Activated CD8-positive, alpha-beta memory T cell treated with anti-CD3 and anti-CD28 coated beads, Interleukin-2, amount 10 ng/mL, durations not matched to agents 7 days and 5 days (primary cell): ENCODE results near the gene GABARAP. TPM values are rescaled to one million over a fixed set of nuclear protein-coding genes. Genes with fewer than 3 reads are reported as not detected.

Experiments
- ATAC-seq: fragments of 150-1000 bp; cut with Tn5 transposase; one replicate; pipeline ENCODE4 v1.10.0; 2021; ENCODE audit warnings: moderate library complexity
- CTCF ChIA-PET: fragments of 350-600 bp; sonication (Branson Sonifier 250); formaldehyde crosslinking; loops from one replicate; lab custom pipeline; 2021; ENCODE audit warnings: antibody characterized with exemption; lab: Charles Lee
- DNase-seq: peaks from one replicate; pipeline ENCODE4 v3.0.0-alpha.2; 2020
- H3K27ac Mint-ChIP-seq: one replicate; pipeline ENCODE4 v1.8.0; 2021; ENCODE audit warnings: mild to moderate bottlenecking, mixed read lengths
- H3K27me3 Mint-ChIP-seq: one replicate; pipeline ENCODE4 v1.8.0; 2021; ENCODE audit warnings: mixed read lengths
- H3K36me3 Mint-ChIP-seq: one replicate; pipeline ENCODE4 v1.8.0; 2021; ENCODE audit warnings: mild to moderate bottlenecking, mixed read lengths
- H3K4me1 Mint-ChIP-seq: one replicate; pipeline ENCODE4 v1.8.0; 2021; ENCODE audit warnings: mixed read lengths
- H3K4me3 Mint-ChIP-seq: one replicate; pipeline ENCODE4 v1.8.0; 2021; ENCODE audit warnings: mild to moderate bottlenecking, moderate library complexity, mixed read lengths
- H3K9me3 Mint-ChIP-seq: one replicate; pipeline ENCODE4 v1.8.0; 2022; ENCODE audit warnings: low read depth, mixed read lengths
- total RNA-seq, 2 experiments: library from RNA; stranded (reverse); gene quantifications; one replicate each; pipeline ENCODE4 v1.2.3, GENCODE V29; 2021

The GABARAP gene
- total RNA-seq, 2 experiments from 2014 or later = 207 to 231 TPM

GRCh38 chr17:7213895-7214299 lies 28.4 kb downstream of the GABARAP start:
- peak overlapping the region; percentile 88 for H3K27ac Mint-ChIP-seq
- H3K4me1 Mint-ChIP-seq = peaks cover 43% of the 10 kb centered on the region
- H3K4me3 Mint-ChIP-seq = peak overlapping the region; percentile 77
- H3K27me3 Mint-ChIP-seq = peaks cover 18% of the 10 kb centered on the region
- CTCF ChIA-PET = interaction anchor here (0.7 to 1.6 kb wide), 8 partner anchors 8 to 298 kb away, joined by 3 to 10 read pairs (median 4); partner anchors contain the start of gene CTDNEP1
- no peaks in the 10 kb centered on the region for H3K36me3 Mint-ChIP-seq
- DNase-seq (no peak), ATAC-seq (no peak)
- H3K9me3 Mint-ChIP-seq = no peaks in the 10 kb centered on the region

GRCh38 chr17:7211491-7212273 lies 30.6 kb downstream of the GABARAP start:
- Mint-ChIP-seq H3K9me3 (no peaks in the 10 kb centered on the region), H3K27me3 (peaks cover 18% of the 10 kb centered on the region), H3K4me1 (peaks cover 31% of the 10 kb centered on the region), H3K36me3 (no peaks in the 10 kb centered on the region), H3K4me3 (no peak overlapping the region), H3K27ac (no peak overlapping the region)
- CTCF ChIA-PET = no interaction called here
- no peak for ATAC-seq
- no peak for DNase-seq

- Mint-ChIP-seq H3K9me3 (no peaks in the 10 kb centered on the region), H3K4me1 (peaks cover 29% of the 10 kb centered on the region), H3K27ac (no peak overlapping the region), H3K27me3 (peaks cover 18% of the 10 kb centered on the region), H3K4me3 (no peak overlapping the region), H3K36me3 (no peaks in the 10 kb centered on the region)
- ATAC-seq = no peak
- CTCF ChIA-PET = no interaction called here
- no peak for DNase-seq
Observed at GRCh38 chr17:7208754-7209460, 33.3 kb downstream of the GABARAP start.

- H3K4me1 Mint-ChIP-seq = peaks cover 28% of the 10 kb centered on the region
- CTCF ChIA-PET = no interaction called here
- no peak overlapping the region for H3K27ac Mint-ChIP-seq
- DNase-seq = no peak
- no peaks in the 10 kb centered on the region for H3K36me3 Mint-ChIP-seq
- peaks cover 14% of the 10 kb centered on the region for H3K27me3 Mint-ChIP-seq
- H3K4me3 Mint-ChIP-seq = no peak overlapping the region
- no peaks in the 10 kb centered on the region for H3K9me3 Mint-ChIP-seq
- ATAC-seq = no peak
Observed at GRCh38 chr17:7208027-7208571, 34.1 kb downstream of the GABARAP start.

GRCh38 chr17:7207120-7208001 lies 34.9 kb downstream of the GABARAP start:
- H3K4me3 Mint-ChIP-seq = no peak overlapping the region
- CTCF ChIA-PET = interaction anchor here (1.2 to 1.4 kb wide), 2 partner anchors 89 to 155 kb away, joined by 4 read pairs; no protein-coding TSS in a partner anchor
- no peaks in the 10 kb centered on the region for H3K9me3 Mint-ChIP-seq
- H3K27me3 Mint-ChIP-seq = peaks cover 11% of the 10 kb centered on the region
- peak overlapping the region; percentile 27 for H3K27ac Mint-ChIP-seq
- ATAC-seq (no peak), DNase-seq (no peak)
- no peaks in the 10 kb centered on the region for H3K36me3 Mint-ChIP-seq
- H3K4me1 Mint-ChIP-seq = peaks cover 27% of the 10 kb centered on the region

- peaks cover 26% of the 10 kb centered on the region for H3K4me1 Mint-ChIP-seq
- no peak for DNase-seq
- peak overlapping the region; percentile 84 for H3K27ac Mint-ChIP-seq
- peaks cover 5% of the 10 kb centered on the region for H3K27me3 Mint-ChIP-seq
- H3K4me3 Mint-ChIP-seq = peak overlapping the region; percentile 69
- ATAC-seq = no peak
- CTCF ChIA-PET = interaction anchor here (1.2 kb wide), 1 partner anchor 9 kb away, joined by 3 read pairs; no protein-coding TSS in a partner anchor
- H3K9me3 Mint-ChIP-seq = no peaks in the 10 kb centered on the region
- H3K36me3 Mint-ChIP-seq = no peaks in the 10 kb centered on the region
Observed at GRCh38 chr17:7205561-7205960, 36.7 kb downstream of the GABARAP start.

GRCh38 chr17:7204828-7205461 lies 37.3 kb downstream of the GABARAP start:
- H3K27ac Mint-ChIP-seq = peak overlapping the region; percentile 84
- DNase-seq = peak; percentile 97
- H3K36me3 Mint-ChIP-seq = no peaks in the 10 kb centered on the region
- no peaks in the 10 kb centered on the region for H3K9me3 Mint-ChIP-seq
- CTCF ChIA-PET = interaction anchor here (1.0 to 1.2 kb wide), 4 partner anchors 10 to 159 kb away, joined by 3 to 4 read pairs (median 4); no protein-coding TSS in a partner anchor
- H3K27me3 Mint-ChIP-seq = peaks cover under 1% of the 10 kb centered on the region
- ATAC-seq = peak; percentile 87
- peaks cover 24% of the 10 kb centered on the region for H3K4me1 Mint-ChIP-seq
- peak overlapping the region; percentile 69 for H3K4me3 Mint-ChIP-seq

- CTCF ChIA-PET = interaction anchor here (1.0 to 1.2 kb wide), 3 partner anchors 16 to 159 kb away, joined by 3 to 4 read pairs (median 4); no protein-coding TSS in a partner anchor
Observed at GRCh38 chr17:7204336-7204735, 37.9 kb downstream of the GABARAP start.

GRCh38 chr17:7203391-7203790 lies 38.9 kb downstream of the GABARAP start:
- ATAC-seq (no peak), DNase-seq (no peak)
- H3K27ac Mint-ChIP-seq = no peak overlapping the region
- H3K9me3 Mint-ChIP-seq = no peaks in the 10 kb centered on the region
- CTCF ChIA-PET = no interaction called here
- no peaks in the 10 kb centered on the region for H3K27me3 Mint-ChIP-seq
- H3K4me3 Mint-ChIP-seq = no peak overlapping the region
- peaks cover 24% of the 10 kb centered on the region for H3K4me1 Mint-ChIP-seq
- no peaks in the 10 kb centered on the region for H3K36me3 Mint-ChIP-seq

More at GRCh38 chr17:7204336-7204735, 37.9 kb downstream of the GABARAP start:
- H3K4me3 Mint-ChIP-seq = peak overlapping the region; percentile 69
- no peaks in the 10 kb centered on the region for H3K36me3 Mint-ChIP-seq
- peaks cover 24% of the 10 kb centered on the region for H3K4me1 Mint-ChIP-seq
- H3K9me3 Mint-ChIP-seq = no peaks in the 10 kb centered on the region
- H3K27me3 Mint-ChIP-seq = no peaks in the 10 kb centered on the region
- H3K27ac Mint-ChIP-seq = peak overlapping the region; percentile 84
- ATAC-seq = no peak
- no peak for DNase-seq

- no peaks in the 10 kb centered on the region for H3K36me3 Mint-ChIP-seq
- H3K9me3 Mint-ChIP-seq = no peaks in the 10 kb centered on the region
- no peak overlapping the region for H3K4me3 Mint-ChIP-seq
- no peaks in the 10 kb centered on the region for H3K4me1 Mint-ChIP-seq
- no peaks in the 10 kb centered on the region for H3K27me3 Mint-ChIP-seq
- no peak for ATAC-seq
- no peak for DNase-seq
- H3K27ac Mint-ChIP-seq = no peak overlapping the region
- CTCF ChIA-PET = interaction anchor here (0.9 to 1.8 kb wide), 2 partner anchors 19 to 151 kb away, joined by 3 to 4 read pairs; no protein-coding TSS in a partner anchor
Observed at GRCh38 chr17:7196651-7197401, 45.4 kb downstream of the GABARAP start.

- Mint-ChIP-seq H3K36me3 (no peaks in the 10 kb centered on the region), H3K27ac (no peak overlapping the region), H3K9me3 (no peaks in the 10 kb centered on the region), H3K27me3 (no peaks in the 10 kb centered on the region), H3K4me1 (no peaks in the 10 kb centered on the region), H3K4me3 (no peak overlapping the region)
- CTCF ChIA-PET = interaction anchor here (0.9 to 1.8 kb wide), 2 partner anchors 18 to 150 kb away, joined by 3 to 4 read pairs; no protein-coding TSS in a partner anchor
- ATAC-seq = no peak
- no peak for DNase-seq
Observed at GRCh38 chr17:7195971-7196370, 46.3 kb downstream of the GABARAP start.
